A172 (cell line): Measurements from ENCODE around the gene PBX3. TPM values are rescaled to one million over a fixed set of nuclear protein-coding genes. Genes with fewer than 3 reads are reported as not detected.
"Not testable (repeated sequence)": the region's sequence is repeated elsewhere in the genome, so short reads cannot be mapped to it uniquely, and the experiment has no call there.

Experiments
- DNase-seq: peaks from one replicate; pipeline ENCODE4 v3.0.0-alpha.2; 2015; ENCODE audit warnings: low spot score
- total RNA-seq: library from RNA; depleted of rRNA; stranded (reverse); fragments of >200 nt; shearing (Covaris generic); gene quantifications from 2 replicates; pipeline ENCODE4 v1.2.3, GENCODE V29; 2014

Gene PBX3
- total RNA-seq, 1 experiment from 2014 or later, result 85.0 TPM

- no peak for DNase-seq
Measured at GRCh38 chr9:125822160-125822559, 75.0 kb downstream of the PBX3 start.

GRCh38 chr9:125822902-125823301 is 75.7 kb downstream of the PBX3 start:
- DNase-seq, result no peak

- DNase-seq, result not testable (repeated sequence)
Measured at GRCh38 chr9:125823874-125824406, 76.8 kb downstream of the PBX3 start.

GRCh38 chr9:125825762-125826161 is 78.6 kb downstream of the PBX3 start:
- DNase-seq, result no peak

GRCh38 chr9:125826850-125827249 is 79.7 kb downstream of the PBX3 start:
- DNase-seq, result no peak

- DNase-seq, result no peak
Measured at GRCh38 chr9:125829743-125830142, 82.6 kb downstream of the PBX3 start.

GRCh38 chr9:125831054-125831453 is 83.9 kb downstream of the PBX3 start:
- no peak for DNase-seq

- DNase-seq, result no peak
Measured at GRCh38 chr9:125831616-125832015, 84.4 kb downstream of the PBX3 start.

- no peak for DNase-seq
Measured at GRCh38 chr9:125835655-125836054, 88.5 kb downstream of the PBX3 start.

GRCh38 chr9:125839317-125839716 is 92.1 kb downstream of the PBX3 start:
- no peak for DNase-seq

- DNase-seq, result no peak
Measured at GRCh38 chr9:125841444-125841843, 94.3 kb downstream of the PBX3 start.

- DNase-seq, result no peak
Measured at GRCh38 chr9:125842242-125842641, 95.1 kb downstream of the PBX3 start.

GRCh38 chr9:125843646-125844045 is 96.5 kb downstream of the PBX3 start:
- no peak for DNase-seq

- no peak for DNase-seq
Measured at GRCh38 chr9:125844611-125845010, 97.4 kb downstream of the PBX3 start.

- no peak for DNase-seq
Measured at GRCh38 chr9:125845271-125845808, 98.2 kb downstream of the PBX3 start.

GRCh38 chr9:125847735-125848134 is 100.6 kb downstream of the PBX3 start:
- DNase-seq, result no peak

GRCh38 chr9:125850106-125850632 is 103.0 kb downstream of the PBX3 start:
- DNase-seq, result no peak

GRCh38 chr9:125850763-125851162 is 103.6 kb downstream of the PBX3 start:
- DNase-seq, result no peak

- DNase-seq, result no peak
Measured at GRCh38 chr9:125851979-125852378, 104.8 kb downstream of the PBX3 start.

GRCh38 chr9:125852386-125852785 is 105.2 kb downstream of the PBX3 start:
- no peak for DNase-seq

- peak; percentile 22 for DNase-seq
Measured at GRCh38 chr9:125854553-125855275, 107.5 kb downstream of the PBX3 start.

- DNase-seq, result no peak
Measured at GRCh38 chr9:125856331-125856730, 109.2 kb downstream of the PBX3 start.

GRCh38 chr9:125861405-125862058 is 114.4 kb downstream of the PBX3 start:
- DNase-seq, result no peak
